ENCODE results near the gene AMPD3.
A peak's percentile ranks its signal among the peaks of the same experiment; 100 is the strongest.

The AMPD3 gene

DNA sequence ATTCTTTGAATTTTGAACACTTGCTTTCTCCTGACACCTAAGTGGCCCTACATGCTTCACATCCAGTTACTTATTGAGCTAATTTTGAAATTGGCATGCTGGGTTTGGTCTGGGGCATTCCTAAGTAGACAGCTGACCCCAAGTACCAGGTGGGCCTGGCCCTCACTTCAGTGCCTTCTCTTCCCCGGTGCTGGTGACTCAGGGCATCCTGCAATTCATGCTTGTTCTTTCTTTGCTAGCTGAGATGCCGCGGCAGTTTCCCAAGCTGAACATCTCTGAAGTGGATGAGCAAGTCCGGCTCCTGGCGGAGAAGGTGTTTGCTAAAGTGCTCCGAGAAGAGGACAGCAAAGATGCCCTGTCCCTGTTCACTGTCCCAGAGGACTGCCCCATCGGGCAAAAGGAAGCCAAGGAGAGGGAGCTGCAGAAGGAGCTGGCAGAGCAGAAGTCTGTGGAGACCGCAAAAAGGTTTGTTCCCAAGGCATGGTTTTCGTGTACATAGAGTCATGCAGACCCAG lies 6.3 kb downstream of the AMPD3 start:
- DNase-seq (ENCODE audit: low read depth) = no peak

DNA sequence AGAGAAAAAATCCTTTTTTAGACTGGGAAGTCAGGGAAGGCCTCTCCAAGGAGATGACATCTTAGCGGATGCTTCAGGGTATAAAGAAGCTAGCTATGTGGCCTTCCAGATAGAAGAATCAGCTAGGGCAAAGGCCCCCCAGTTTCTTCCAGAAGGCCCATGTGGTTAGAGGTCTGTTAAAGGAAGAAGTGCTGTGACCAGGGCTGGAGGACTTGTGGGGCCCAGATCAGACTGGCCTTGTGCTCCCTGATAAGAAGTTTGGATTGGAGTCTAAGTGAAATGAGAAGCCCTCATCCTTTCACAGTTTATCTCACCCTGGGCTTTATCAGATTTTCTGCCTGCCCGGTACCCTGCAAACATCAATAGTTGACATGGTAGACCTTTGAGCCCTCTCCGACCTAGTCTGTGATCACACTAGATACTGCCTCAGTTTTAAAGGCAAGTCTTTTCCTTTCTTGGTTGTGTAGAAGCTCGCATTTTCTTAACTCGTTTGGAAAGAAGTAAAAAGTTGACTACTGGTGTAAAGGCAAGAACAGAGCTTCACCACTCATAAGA lies 7.8 kb downstream of the AMPD3 start:
- no peak for DNase-seq (ENCODE audit: low read depth)

DNA sequence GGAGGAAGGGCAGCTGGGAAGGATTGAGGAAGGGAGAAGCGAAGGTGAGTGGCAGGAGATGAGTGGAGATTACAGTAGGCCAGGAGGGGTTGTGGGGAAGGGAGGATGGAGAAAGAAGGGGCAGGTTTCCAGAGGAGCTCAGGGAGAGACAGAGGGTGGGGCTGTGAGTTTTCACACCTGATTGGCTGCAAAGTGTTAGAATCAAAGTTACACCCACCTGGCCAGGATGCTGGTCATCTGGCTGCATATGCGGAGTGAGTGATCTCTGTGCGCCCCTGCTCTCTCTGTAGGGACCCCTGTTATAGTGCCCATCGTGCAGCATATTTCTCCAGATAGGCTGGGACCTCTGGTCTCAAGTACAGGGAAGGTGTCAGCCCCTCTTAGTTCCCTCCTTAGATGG lies 18.3 kb downstream of the AMPD3 start:
- no peak for DNase-seq (ENCODE audit: low read depth)

DNA sequence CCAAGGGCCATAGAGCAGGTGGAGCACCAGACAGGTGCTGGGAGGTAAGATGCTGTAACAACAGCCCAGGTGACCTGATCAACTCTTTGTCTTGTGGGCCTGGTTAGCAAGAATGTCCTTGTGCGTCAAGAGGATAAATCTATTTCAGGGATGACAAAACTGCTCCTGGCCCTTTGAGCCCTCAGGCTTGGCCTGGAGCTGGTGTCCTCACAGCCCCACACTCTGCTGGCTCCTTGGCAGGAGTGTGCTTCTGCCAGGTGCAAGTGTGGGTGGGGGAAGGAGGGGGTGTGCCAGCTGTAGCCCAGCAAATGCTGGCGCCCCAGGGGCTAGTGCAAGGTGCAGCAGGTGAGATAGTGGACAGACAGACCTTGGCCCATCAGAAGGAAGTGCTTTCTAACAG lies 19.5 kb downstream of the AMPD3 start:
- no peak for DNase-seq (ENCODE audit: low read depth)

DNA sequence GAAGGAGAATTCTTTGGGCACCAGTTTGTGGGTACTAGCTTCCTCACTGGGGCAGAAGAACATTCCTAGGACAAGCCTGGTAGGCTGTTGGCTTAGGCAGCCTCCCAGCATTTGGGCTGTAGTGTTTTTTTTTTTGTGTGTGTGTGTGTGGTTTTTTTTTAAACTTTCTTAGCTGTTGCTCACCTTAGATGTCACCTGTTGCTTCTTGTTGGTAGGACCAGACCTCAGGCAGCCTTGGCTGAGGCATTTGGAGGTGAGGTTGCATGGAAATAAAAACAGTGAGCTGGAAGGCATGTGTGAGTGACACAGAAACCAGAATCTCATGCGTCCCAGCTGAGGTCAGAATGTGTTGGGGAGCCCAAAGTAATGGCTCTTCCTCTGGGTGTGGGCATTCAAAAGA lies 21.3 kb downstream of the AMPD3 start:
- no peak for DNase-seq (ENCODE audit: low read depth)

DNA sequence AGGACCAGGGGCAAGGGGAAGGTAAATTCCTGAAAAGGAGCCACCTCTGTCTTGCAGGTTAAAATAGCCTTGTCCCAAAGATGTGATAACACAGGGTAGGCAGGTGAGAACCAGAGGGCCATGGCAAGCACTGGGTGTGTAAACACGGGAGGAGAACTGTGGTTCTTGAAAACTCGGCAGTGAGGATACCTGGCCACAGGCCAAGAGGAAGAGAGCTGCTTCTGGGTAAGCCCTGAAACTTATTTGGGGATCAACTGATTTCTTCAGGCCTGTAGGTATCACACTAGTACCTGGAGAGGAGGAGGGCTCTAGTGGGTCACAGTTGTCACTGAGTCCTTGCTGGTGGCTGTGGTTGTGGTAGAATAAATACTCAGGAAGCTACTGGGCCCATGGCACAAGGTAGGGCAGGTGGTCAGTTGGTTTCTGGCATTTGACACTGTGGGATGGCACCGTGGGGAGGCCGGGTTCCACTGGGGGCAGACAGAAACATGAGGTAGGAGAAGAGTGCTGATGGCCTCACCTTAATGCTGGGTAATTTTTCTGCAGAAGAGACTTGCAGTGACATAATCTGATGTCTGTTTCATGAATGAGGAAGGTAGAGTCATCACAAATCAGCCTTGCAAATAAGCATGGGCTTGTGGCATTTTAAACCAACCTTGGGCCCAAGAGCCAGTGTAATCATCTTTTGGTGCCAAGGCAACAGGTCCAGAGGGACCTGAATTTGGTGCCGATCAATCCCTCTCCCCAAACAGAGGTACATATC lies 22.0 kb downstream of the AMPD3 start:
- no peak for DNase-seq (ENCODE audit: low read depth)

DNA sequence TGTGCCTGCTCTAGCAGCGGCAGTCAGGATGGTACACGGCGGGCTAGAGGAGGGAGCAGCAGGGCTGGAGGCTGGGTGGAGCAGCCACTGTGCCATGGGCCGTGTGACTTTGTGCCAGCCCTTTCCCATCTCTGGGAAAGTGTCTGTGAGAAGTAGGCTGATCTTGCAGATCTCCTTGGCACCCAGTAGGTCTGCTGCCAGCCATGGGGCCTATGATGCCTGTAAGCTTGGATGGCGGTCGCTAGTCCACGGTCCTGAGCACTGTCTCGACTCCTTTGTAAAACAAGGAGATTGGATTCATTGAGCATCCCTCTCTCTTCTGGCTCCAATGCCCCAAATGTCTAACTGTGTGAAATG lies 22.6 kb downstream of the AMPD3 start:
- no peak for DNase-seq (ENCODE audit: low read depth)

DNA sequence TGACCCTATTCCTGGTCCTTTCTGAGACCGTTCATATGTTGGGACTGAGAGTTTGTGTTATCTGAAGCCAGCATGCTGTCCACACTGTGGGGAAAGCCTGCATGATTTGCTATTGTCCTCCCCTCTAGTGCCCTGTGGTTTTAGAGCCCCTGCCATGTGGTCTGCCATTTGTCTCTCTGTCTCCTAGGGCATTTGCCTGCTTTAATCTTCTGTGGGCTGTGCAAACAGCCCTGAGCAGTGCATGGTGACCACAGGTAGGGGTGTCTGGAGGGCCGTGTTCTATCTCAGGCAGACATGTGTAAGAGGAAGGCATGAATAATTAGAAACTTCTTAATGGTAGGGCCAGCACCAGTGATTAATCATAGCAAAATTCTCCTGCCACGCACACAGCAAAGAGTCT lies 23.0 kb downstream of the AMPD3 start:
- DNase-seq (ENCODE audit: low read depth) = no peak

DNA sequence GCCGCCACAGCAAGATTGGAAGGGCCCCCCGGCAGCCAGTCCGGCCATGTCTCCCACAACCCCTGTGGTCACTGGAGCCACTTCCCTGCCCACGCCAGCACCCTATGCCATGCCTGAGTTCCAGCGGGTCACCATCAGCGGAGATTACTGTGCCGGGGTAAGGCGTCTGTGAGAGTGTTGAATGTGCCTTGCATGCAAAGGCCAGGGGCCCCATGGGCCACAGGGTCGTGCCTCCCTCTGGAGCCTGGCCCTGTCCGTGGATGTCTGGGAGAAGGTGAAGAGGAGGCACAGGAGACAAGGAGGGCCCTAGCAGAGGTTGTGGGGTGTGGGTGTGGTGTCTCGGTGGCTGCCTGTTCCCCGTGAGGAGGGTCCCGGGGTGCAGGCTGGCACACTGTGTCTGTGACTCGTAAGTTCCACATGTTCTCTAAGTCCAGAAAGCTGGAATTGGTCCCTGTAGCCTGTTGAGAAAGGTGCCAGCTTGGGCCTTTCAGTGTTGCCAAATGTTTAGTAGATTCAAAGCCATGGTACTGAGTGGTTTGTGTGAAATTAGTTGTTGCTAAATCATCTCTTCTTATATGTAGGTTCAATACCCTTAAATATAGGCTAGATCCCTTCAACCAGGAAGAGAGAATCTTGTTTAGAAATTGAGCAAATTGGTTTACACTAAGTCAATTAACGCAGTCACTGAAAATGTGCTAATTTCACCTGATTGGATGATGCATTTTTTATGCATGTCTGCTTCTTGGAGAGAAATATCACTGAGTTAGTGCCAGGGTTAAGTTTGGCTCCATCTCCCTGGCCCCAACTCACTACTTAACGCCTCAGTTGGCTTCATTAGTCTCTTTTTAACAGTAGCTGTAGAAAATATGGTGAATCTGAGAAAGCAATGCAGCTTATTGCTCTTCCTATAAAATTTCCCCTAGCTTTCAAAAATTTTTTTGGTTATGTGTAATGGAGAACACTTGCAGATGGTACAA lies 23.8 kb downstream of the AMPD3 start:
- no peak for DNase-seq (ENCODE audit: low read depth)

DNA sequence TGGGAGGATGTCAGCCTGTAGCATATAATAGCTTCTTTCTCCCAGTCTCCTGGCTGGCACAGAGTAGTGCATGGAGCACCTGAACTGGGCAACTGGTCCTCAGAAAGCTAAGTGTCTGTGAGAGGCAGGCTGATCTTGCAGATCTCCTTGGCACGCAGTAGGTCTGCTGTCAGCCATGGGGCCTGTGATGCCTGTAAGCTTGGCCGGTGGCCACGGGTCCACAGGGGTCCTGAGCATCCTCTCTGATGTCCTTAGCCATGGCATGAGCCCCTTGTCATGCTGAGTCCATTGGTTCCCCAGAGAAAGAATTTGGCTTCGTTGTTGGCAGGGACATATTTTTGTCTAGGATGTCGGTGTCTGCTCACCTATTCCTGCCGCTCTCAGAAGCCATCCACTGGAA lies 25.0 kb downstream of the AMPD3 start:
- DNase-seq (ENCODE audit: low read depth) = no peak

DNA sequence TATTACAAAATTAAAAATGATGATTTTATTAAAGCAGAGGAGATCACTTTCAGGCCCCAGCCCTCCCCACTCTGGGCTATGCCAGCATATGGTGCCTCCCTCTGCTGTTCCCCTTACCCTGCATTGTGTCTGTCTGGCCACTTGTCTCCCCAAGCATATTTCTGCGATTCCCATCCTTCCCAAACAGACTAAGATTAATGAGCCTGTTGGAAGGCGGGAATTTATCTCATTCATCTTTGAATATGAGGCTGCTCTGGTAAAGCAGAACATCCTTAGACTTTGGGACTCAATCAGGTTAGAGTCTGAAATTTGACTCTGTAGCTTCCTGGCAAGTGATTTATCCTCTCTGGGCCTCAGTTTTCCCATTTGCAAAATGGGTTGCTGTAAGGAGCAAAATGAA lies 25.7 kb downstream of the AMPD3 start:
- no peak for DNase-seq (ENCODE audit: low read depth)

DNA sequence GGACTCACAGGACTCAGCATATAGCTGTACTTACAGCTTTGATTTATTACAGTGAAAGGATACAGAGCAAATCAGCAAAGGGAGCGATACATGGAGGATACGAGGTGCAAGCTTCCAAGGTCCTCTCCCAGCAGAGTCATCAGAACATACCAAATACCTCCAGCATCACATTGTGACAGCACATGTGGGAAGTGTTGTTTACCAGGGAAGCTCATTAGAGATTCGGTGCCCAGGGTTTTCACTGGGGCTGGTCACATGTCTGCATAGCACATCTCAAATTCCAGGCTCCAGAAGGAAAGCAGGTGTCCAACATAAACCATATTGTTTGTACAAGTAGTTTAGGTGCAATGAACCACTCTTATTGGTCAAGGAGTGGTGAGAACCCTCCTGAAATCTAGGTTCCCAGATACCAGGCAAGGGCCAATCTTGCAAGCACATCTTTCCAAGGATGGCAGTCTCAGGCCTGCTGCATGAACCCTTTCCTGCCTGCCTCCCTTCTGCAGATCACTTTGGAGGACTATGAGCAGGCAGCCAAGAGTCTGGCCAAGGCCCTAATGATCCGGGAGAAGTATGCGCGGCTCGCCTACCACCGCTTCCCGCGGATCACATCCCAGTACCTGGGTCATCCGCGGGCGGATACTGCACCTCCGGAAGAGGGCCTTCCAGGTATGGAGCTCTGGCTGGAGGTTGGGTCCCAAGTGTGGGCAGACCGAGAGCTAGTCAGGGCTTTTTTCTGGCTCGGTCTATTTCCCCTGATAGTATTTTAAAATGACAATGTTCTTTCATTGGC lies 26.7 kb downstream of the AMPD3 start:
- no peak for DNase-seq (ENCODE audit: low read depth)

DNA sequence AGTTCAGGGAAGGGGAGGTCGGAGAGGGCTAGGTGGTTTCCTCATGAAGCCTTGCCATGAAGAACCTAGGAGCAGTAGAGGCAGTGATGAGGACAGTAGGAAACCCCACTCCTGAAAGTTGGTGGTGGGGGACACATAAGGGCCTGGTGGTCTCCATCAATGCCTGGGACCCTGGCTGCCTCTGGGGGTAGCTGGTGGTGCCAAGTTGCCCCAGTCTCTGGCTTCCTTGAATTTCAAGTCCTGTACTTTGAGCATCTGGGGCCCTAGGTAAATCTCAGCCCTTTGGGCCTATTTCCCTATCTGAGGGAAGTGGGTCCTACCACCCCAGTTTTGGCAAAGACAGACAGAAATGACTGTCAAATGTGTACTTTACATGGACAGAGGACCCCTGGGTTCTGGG lies 28.1 kb downstream of the AMPD3 start:
- DNase-seq (ENCODE audit: low read depth) = no peak

DNA sequence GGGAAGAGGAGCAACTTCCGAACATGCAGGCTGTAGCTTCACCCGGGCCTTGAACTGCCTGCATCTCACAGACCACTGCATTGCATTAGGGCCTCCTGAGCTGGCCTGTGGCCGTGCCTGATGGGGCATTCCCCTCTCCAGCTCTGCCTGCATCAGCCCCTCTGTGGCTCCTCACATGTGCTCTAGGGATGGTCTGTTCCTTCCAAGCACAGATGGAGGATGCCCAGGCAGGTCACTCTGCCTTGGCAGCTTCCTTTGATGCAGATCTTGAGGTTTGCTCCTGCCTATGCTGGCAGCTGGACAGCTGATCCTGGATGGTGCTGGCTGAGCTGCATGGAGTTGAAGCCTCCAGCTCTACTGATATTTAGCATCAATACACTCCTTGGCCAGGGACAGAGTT lies 28.5 kb downstream of the AMPD3 start:
- no peak for DNase-seq (ENCODE audit: low read depth)

DNA sequence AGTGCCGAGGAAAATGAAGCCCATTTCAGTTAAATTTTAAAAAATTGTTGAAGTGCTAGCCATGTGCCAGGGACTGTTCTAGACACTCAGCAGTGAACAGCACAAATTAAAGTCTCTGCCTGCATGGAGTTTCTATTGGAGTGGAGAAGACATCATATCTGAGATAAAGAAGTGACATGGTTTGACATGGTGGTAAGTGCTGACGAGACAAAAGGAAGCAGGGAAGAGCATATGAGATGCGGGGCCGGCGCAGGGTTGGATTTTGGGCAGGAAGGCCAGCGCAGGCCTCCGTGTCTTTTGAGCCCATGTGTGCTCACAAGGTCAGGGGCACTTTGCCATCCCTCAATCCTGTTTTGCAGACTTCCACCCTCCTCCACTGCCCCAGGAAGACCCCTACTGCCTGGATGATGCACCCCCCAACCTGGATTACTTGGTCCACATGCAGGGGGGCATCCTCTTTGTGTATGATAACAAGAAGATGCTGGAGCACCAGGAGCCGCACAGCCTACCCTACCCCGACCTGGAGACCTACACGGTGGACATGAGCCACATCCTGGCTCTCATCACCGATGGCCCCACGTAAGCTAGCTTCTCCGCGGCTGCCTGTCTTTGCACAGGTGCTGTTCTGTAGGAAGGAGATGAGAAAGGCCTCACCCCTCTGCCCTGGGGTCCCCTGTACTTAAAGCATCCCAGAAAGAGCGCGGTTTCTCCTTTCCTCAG lies 29.6 kb downstream of the AMPD3 start:
- no peak for DNase-seq (ENCODE audit: low read depth)

DNA sequence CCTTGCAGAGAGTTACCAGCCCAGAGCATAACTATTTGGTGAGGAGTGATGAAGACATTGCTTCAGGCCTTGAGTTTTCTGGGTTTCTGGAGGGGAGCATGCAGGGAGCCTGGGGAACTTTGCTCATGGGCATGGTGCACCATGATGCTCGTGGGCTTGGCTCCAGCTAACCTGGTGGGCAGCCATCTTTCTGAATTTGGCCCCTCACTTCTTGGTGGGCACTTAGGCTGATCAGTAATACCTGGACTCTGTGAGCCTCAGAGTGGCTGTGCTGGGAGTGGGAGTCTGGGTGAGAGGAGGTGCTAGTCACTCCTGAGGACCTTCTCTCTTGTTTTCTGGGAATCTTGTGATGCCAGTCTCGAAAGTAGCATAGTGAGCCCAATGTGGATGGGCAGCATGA lies 30.6 kb downstream of the AMPD3 start:
- no peak for DNase-seq (ENCODE audit: low read depth)

DNA sequence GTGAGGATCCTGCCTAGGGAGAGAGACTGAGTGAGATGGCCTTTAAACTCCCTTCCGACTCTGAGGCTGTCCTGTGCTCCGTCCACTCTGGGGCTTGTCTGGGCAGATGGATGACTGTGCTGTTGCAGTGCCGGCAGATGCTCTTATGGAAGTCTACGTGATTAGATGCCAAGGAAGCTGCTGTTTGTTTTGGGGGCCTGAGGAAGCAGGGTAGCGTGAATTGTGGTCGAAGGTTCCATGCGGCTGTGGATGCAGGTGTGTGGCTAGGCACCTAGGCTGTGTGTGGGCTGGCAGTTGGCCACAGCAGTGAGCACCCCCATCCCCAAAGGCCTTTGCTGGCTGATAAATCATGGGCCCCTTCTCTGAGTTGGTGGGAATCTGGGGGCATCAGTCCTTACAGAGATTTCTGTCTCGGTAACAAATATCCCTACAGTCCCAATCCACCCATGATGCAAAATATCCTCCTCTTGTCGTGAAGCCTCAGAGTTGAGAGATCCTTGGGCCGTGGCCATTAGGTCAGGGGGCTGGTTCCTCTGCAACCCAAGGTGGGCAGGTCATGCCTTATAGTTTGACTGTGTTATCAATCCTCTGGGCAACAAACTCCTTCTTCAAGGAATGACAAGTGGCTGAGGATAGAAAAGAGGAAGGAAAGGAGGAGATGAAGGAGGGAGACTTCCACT lies 31.2 kb downstream of the AMPD3 start:
- no peak for DNase-seq (ENCODE audit: low read depth)

DNA sequence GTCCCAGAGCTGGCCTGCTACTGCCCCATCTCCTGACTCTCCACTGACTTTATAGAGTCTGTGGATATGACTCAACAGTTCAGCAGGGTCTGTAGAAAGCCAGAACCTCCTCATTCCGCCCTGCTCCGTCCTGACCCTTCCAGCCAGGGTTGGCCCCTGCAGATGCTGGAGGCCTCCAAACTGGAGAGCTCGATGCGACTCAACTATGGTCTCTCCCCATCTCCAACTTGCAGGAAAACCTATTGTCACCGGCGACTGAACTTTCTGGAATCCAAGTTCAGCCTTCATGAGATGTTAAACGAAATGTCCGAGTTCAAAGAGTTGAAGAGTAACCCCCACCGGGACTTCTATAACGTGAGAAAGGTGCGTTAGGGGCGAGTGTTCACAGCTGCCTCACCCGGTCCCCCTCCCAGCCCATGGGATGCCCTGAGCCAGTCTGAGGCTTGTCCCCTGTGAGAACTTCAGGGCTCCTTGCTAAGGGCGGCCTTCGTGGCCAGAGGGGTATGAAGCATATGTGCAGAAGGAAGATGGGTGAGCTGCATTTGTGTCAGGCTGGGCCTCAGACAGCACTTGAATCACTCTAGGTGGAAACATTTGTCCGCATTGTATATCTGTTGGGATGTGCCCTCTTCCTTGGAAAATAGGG lies 32.1 kb downstream of the AMPD3 start:
- no peak for DNase-seq (ENCODE audit: low read depth)

DNA sequence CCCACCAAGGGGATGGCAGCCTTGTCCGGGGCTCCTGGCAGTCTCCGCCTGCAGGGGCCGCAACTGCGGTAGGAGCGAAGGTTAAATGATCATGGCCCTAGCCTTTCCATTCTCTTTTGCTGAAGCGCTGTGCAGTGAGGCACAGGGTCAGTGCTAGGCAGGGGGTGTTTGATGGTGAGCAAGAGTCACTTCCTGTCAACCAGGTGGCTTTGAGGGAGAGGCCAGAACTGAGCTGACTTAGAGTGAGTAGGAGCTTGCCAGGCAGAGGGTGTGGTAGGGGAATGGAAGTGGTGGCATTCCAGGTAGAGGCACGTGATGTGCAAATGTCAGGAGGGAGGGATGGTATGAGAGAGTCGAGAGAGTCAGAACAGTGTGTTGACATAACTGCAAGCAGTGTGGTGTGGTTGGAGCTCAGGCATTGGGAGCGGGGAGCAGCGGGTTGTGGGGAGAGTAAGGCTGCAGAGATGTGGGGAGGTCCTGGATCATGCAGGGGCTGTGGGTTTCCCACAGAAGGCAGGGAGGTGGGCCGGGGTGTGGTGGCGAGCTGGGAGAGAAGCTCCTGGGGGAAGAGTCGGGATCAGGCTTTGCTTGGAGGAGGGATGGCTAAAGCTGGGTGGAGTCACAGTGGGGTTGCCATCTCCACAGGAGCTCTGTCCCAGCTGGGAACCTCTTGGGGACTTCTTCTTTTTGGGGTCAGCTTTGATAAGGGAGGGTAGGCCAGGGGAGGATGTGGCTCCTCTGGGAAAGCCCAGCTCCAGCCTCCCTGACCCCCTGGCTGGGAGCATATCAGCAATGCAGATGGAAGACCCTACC lies 33.3 kb downstream of the AMPD3 start:
- DNase-seq (ENCODE audit: low read depth) = peak; percentile 33
